Heart left ventricle (tissue), 16 donors: Measurements from ENCODE around the gene CNPY3. TPM values are rescaled to one million over a fixed set of nuclear protein-coding genes. Genes with fewer than 3 reads are reported as not detected.

Source experiments
- ATAC-seq, 4 donors: fragments of 200-7000 bp; cut with Tn5 transposase; one replicate each; pipeline ENCODE4 v1.9.1; 2020 to 2022; ENCODE audit warnings: moderate library complexity in 4 of 4, mild to moderate bottlenecking in 3 of 4, moderate number of reproducible peaks in 1 of 4
- DNase-seq, 5 donors: peaks; one replicate each; pipeline ENCODE4 v3.0.0-alpha.2; 2020
- H3K27ac ChIP-seq, 12 donors: fragments of 200-600 bp; sonication (generic) in 4 of 12; one replicate each; pipeline versions ENCODE4 v1.5.0 to v1.8.0; 2016 to 2022; ENCODE audit warnings: mild to moderate bottlenecking in 2 of 12
- H3K27me3 ChIP-seq, 9 donors: fragments of 200-600 bp; sonication (generic) in 2 of 9; one replicate each; pipeline versions ENCODE4 v1.5.1 to v1.8.0; 2016 to 2022; ENCODE audit warnings: mild to moderate bottlenecking in 3 of 9
- H3K36me3 ChIP-seq, 9 donors: fragments of 200-600 bp; sonication (generic) in 2 of 9; one replicate each; pipeline versions ENCODE4 v1.5.0 to v1.8.0; 2018 to 2022; ENCODE audit warnings: mild to moderate bottlenecking in 2 of 9
- H3K4me1 ChIP-seq, 12 donors: fragments of 200-600 bp; sonication (generic) in 4 of 12; one replicate each; pipeline versions ENCODE4 v1.5.0 to v1.8.0; 2016 to 2022; ENCODE audit warnings: mild to moderate bottlenecking in 3 of 12
- H3K4me3 ChIP-seq, 12 donors: fragments of 200-600 bp; sonication (generic) in 4 of 12; one replicate each; pipeline versions ENCODE4 v1.5.0 to v1.8.0; 2017 to 2022; ENCODE audit warnings: mild to moderate bottlenecking in 9 of 12, moderate library complexity in 4 of 12
- H3K9me3 ChIP-seq, 12 donors: fragments of 200-600 bp; sonication (generic) in 4 of 12; one replicate each; pipeline versions ENCODE4 v1.5.0 to v1.8.0; 2016 to 2022; ENCODE audit warnings: mild to moderate bottlenecking in 1 of 12
- CTCF ChIP-seq, 12 donors: fragments of 200-600 bp; sonication (generic) in 4 of 12; IDR thresholded peaks; one replicate each; pipeline versions ENCODE4 v1.5.0 to v1.8.0; 2018 to 2022; ENCODE audit warnings: antibody characterized with exemption in 12 of 12, mild to moderate bottlenecking in 5 of 12
- POLR2A ChIP-seq, 2 donors: fragments of 450-650 bp; IDR thresholded peaks; one replicate each; pipeline ENCODE4 v1.6.1; 2017; ENCODE audit warnings: antibody characterized with exemption in 2 of 2, mild to moderate bottlenecking in 2 of 2, moderate library complexity in 2 of 2
- WGBS, 4 donors: extraction: QIAGEN DNeasy Blood & Tissue Kit in 2 of 4; methylation state at CpG; one replicate each; pipeline versions ENCODE4 v1.1.5 to v1.1.7; 2013 to 2018; 5-methylcytosine and 5-hydroxymethylcytosine counted together
- intact Hi-C, 10 donors: fragments of 100-400 bp; cut with DNase I; formaldehyde crosslinking; loops; one replicate each; pipeline versions ENCODE4 v1.11.1 to v1.14.2; 2022
- polyA plus RNA-seq, 2 donors: library from polyadenylated mRNA; stranded (reverse); fragments of 200-250 nt; gene quantifications; one replicate each; pipeline ENCODE4 v1.2.3, GENCODE V29; 2013
- total RNA-seq, 9 donors: library from RNA; depleted of rRNA in 2 of 9; stranded (reverse); fragments of >200 nt in 2 of 9; fragmentation: NEBNext Ultra II Directional in 3 of 9; extraction: Animal tissue kit (Norgen Biotek cat#: 25700) in 3 of 9; gene quantifications; one replicate each; pipeline versions ENCODE4 v1.1.0 to v1.2.4, GENCODE V29; 2016 to 2023
- donor health status: ischemic (EF 13 %, LVEDD 7.1; RV severe dilation, severe dysfunction).
- donor health status: healthy with polysubstance abuse.
- donor health status: DM: no; HTN: yes; CAD: no.
- donor health status: DM: no; HTN: no; CAD: no.
- donor health status: ischemic (EF 25% LVEDD 6.9; RV normal size, moderate dysfunction).
- donor health status: ischemic (EF 25% LVEDD 5.7; RV mildly dilated, moderate dysfunction).
- donor health status: healthy.
- donor health status: DM: yes; HTN: yes; CAD: no.
- donor health status: ischemic (EF 35%, LVEDD 5.7; RV mildly dilated, moderate dysfunction).
- donor health status: nonischemic (EF 11% LVEDD 7.7; RV severe dilation, severe dysfunction).
- donor health status: DM: yes; HTN: yes; CAD: no.
- donor health status: PGD.
- donor health status: ischemic (EF 29% LVEDD 5.4; RV normal size, mild dysfunction).
- donor health status: nonischemic (EF 23%, LVEDD 6.1; RV moderate dilation, normal function).

The CNPY3 gene
- total and polyA plus RNA-seq, 11 donors = 13.8 to 44.0 (median 20.6) TPM

GRCh38 chr6:42967228-42967627 lies 37.9 kb downstream of the CNPY3 start:
- no peak overlapping the region for H3K27ac ChIP-seq
- WGBS, 4 donors = 92 to 100% (median 94%) methylated on average over 5 to 11 of the region's 11 CpGs
- DNase-seq = no peak
- TF ChIP-seq POLR2A (IDR thresholded peaks at IDR 0.05) (no peak), CTCF (IDR thresholded peaks at IDR 0.05) (no peak)
- peaks cover 0 to 78% (median 55%) of the 10 kb centered on the region in 9 donors for H3K36me3 ChIP-seq
- H3K9me3 ChIP-seq = no peaks in the 10 kb centered on the region
- H3K4me3 ChIP-seq = no peak overlapping the region
- no peak for ATAC-seq
- peaks cover 0 to 11% (median 0%) of the 10 kb centered on the region in 12 donors for H3K4me1 ChIP-seq
- intact Hi-C loops = no loop called here
- H3K27me3 ChIP-seq = no peaks in the 10 kb centered on the region

- peaks cover 0 to 73% (median 51%) of the 10 kb centered on the region in 9 donors for H3K36me3 ChIP-seq
- intact Hi-C loops = no loop called here
- DNase-seq (no peak), ATAC-seq (no peak)
- no peak overlapping the region for H3K27ac ChIP-seq
- no peaks in the 10 kb centered on the region for H3K27me3 ChIP-seq
- peaks cover 0 to 11% (median 0%) of the 10 kb centered on the region in 12 donors for H3K4me1 ChIP-seq
- WGBS, 4 donors = 95 to 98% (median 96%) methylated on average over 12 of the region's 12 CpGs
- H3K4me3 ChIP-seq = no peak overlapping the region
- TF ChIP-seq CTCF (IDR thresholded peaks at IDR 0.05) = no peak
- TF ChIP-seq POLR2A (IDR thresholded peaks at IDR 0.05) = no peak
- H3K9me3 ChIP-seq = no peaks in the 10 kb centered on the region
Measured at GRCh38 chr6:42968126-42968701, 38.9 kb downstream of the CNPY3 start.

- peaks cover 0 to 73% (median 50%) of the 10 kb centered on the region in 9 donors for H3K36me3 ChIP-seq
- intact Hi-C loops = no loop called here
- no peak for ATAC-seq
- H3K4me3 ChIP-seq = no peak overlapping the region
- no peak overlapping the region for H3K27ac ChIP-seq
- 81 to 94% (median 85%) methylated on average over 4 of the region's 4 CpGs for WGBS, 4 donors
- H3K4me1 ChIP-seq = peaks cover 0 to 11% (median 0%) of the 10 kb centered on the region in 12 donors
- H3K9me3 ChIP-seq = no peaks in the 10 kb centered on the region
- no peaks in the 10 kb centered on the region for H3K27me3 ChIP-seq
- no peak for DNase-seq
- TF ChIP-seq CTCF (IDR thresholded peaks at IDR 0.05) (no peak), POLR2A (IDR thresholded peaks at IDR 0.05) (no peak)
Measured at GRCh38 chr6:42968783-42969182, 39.5 kb downstream of the CNPY3 start.

- DNase-seq (no peak), ATAC-seq (no peak)
- H3K36me3 ChIP-seq = peaks cover 0 to 72% (median 44%) of the 10 kb centered on the region in 9 donors
- no peaks in the 10 kb centered on the region for H3K27me3 ChIP-seq
- no peak overlapping the region for H3K4me3 ChIP-seq
- no peaks in the 10 kb centered on the region for H3K9me3 ChIP-seq
- intact Hi-C loops = no loop called here
- no peak for TF ChIP-seq CTCF (IDR thresholded peaks at IDR 0.05)
- TF ChIP-seq POLR2A (IDR thresholded peaks at IDR 0.05) = no peak
- H3K4me1 ChIP-seq = peaks cover 0 to 11% (median 0%) of the 10 kb centered on the region in 12 donors
- WGBS, 4 donors = 90 to 98% (median 95%) methylated on average over 2 of the region's 2 CpGs
- no peak overlapping the region for H3K27ac ChIP-seq
Measured at GRCh38 chr6:42969431-42969830, 40.2 kb downstream of the CNPY3 start.
